SJCRH30 (cell line): ENCODE measurements around the gene ORMDL3. TPM values are rescaled to one million over a fixed set of nuclear protein-coding genes. Genes with fewer than 3 reads are reported as not detected.
"Not testable (repeated sequence)": the region's sequence is repeated elsewhere in the genome, so short reads cannot be mapped to it uniquely, and the experiment has no call there.

ENCODE experiments used
- DNase-seq, 2 experiments: peaks; one replicate each; pipeline ENCODE4 v3.0.0-alpha.2; 2015 to 2020
- H3K27ac ChIP-seq: fragments of 250-450 bp; sonication (Bioruptor Pico); 2 replicates; pipeline ENCODE4 v1.5.1; 2020; ENCODE audit warnings: mild to moderate bottlenecking, moderate library complexity
- H3K27me3 ChIP-seq: fragments of 250-450 bp; sonication (Bioruptor Pico); 2 replicates; pipeline ENCODE4 v1.5.1; 2020; ENCODE audit warnings: mild to moderate bottlenecking, moderate library complexity
- H3K36me3 ChIP-seq: fragments of 250-450 bp; sonication (Bioruptor Pico); 2 replicates; pipeline ENCODE4 v1.5.1; 2020; ENCODE audit warnings: mild to moderate bottlenecking, moderate library complexity
- H3K4me1 ChIP-seq: fragments of 250-450 bp; sonication (Bioruptor Pico); 2 replicates; pipeline ENCODE4 v1.5.1; 2020; ENCODE audit warnings: mild to moderate bottlenecking, moderate library complexity
- H3K4me3 ChIP-seq: fragments of 250-450 bp; sonication (Bioruptor Pico); 2 replicates; pipeline ENCODE4 v1.5.1; 2020; ENCODE audit warnings: mild to moderate bottlenecking, moderate library complexity
- H3K9me3 ChIP-seq: fragments of 250-450 bp; sonication (Bioruptor Pico); replicated peaks from 2 replicates; pipeline ENCODE4 v1.5.1; 2020; ENCODE audit warnings: mild to moderate bottlenecking, moderate library complexity
- total RNA-seq: library from RNA; depleted of rRNA; stranded (reverse); fragments of >200 nt; shearing (Covaris generic); gene quantifications from 2 replicates; pipeline ENCODE4 v1.2.3, GENCODE V29; 2014

Gene ORMDL3
- total RNA-seq, 1 experiment from 2014 or later = 27.8 TPM

DNA sequence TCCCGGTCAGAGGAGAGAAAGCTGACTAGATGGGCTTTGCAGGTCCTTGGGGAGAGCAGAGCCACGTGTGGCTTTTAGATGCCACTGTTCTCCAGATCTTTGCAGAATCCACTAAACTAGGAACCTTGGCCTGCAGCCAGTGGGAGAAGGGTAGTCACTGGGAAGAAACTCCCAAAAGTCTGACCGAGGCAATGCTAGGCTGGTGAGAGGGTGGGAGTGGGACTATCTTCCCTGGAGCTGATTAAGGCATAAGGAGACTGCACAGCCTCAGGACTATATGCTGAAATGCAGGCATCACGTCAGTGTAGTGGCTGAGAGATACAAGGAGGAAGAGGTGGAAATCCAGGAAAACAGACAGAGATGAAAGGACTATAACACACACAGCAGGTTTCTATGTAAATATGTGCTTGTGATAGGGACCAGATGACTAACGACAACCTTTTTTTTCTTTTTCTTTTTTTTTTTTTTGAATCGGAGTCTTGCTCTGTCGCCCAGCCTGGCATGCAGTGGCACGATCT lies 33.2 kb upstream of the ORMDL3 start:
- Histone ChIP-seq H3K4me1 (0 out of 2 replicates have a peak, but pooled peaks cover 3% of the 10 kb centered on the region), H3K27me3 (0 out of 2 replicates have a peak, but pooled peaks cover 2% of the 10 kb centered on the region), H3K36me3 (no peaks in the 10 kb centered on the region), H3K4me3 (no peak overlapping the region), H3K27ac (no peak overlapping the region), H3K9me3 (no peaks in the 10 kb centered on the region)
- DNase-seq = no peak

DNA sequence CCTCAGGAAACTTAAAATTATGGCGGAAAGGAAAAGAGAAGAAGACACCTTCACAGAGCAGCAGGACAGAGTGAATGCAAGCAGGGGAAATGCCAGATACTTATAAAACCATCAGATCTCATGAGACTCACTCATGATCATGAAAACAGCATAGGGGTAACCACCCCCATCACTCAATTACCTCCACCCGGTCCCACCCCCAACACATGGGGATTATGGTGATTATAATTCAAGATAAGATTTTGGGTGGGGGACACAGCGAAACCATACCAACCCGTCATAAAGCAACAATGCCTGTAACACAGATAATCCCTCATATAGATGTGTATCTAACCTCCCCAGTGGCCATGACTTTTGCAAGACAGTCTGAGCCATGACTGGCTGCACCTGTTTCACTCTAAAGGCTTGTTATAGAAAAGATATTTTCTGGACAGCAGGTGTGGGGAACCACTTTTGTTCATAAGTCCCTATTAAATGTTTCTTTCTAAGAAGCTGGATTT lies 28.4 kb upstream of the ORMDL3 start:
- H3K27me3 ChIP-seq = no peaks in the 10 kb centered on the region
- no peaks in the 10 kb centered on the region for H3K9me3 ChIP-seq
- no peaks in the 10 kb centered on the region for H3K36me3 ChIP-seq
- 0 out of 2 replicates have a peak, but pooled peaks cover 3% of the 10 kb centered on the region for H3K4me1 ChIP-seq
- H3K27ac ChIP-seq = no peak overlapping the region
- no peak for DNase-seq
- no peak overlapping the region for H3K4me3 ChIP-seq

DNA sequence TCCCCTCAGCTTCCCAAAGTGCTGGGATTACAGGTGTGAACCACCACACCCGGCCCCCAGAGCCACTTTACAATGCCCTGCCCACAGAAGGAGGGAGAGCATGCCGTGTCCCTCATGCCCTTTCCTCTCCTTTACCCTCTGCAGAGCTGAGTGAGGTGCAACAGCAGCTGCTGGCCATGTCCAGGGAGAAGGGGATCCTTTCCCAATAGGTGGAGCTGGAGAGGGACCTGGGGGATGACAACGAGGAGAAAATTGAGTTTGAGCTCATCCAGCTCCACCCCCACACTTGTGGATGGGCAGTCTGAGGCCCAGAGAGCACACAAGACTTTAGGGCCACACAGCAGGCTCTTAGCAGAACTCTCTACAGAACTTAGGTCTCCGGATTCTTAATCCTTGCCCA lies 27.5 kb upstream of the ORMDL3 start:
- Histone ChIP-seq H3K4me3 (no peak overlapping the region), H3K9me3 (no peaks in the 10 kb centered on the region), H3K27me3 (no peaks in the 10 kb centered on the region), H3K27ac (no peak overlapping the region), H3K36me3 (no peaks in the 10 kb centered on the region), H3K4me1 (0 out of 2 replicates have a peak, but pooled peaks cover 3% of the 10 kb centered on the region)
- DNase-seq = no peak

DNA sequence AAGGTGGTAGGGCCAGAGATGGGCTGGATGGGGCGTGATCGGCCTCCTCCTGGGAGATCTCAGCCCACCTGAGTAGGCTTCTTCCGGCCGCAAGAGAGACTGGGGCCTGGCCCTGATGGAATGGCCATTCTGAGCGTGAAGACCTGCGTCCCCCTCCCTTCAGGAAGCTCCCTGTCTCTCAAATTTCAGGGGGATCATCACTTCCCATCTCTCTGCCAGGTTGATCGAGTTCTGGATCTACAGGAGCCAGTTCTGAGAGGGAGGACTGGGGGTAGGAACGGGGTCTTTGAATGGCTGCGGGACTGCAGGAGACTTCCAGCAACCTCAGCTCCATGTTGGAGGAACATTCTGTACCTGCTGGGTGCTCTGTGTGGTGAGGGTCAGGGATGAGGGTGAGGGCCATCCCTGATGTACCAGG lies 26.1 kb upstream of the ORMDL3 start:
- no peaks in the 10 kb centered on the region for H3K27me3 ChIP-seq
- H3K27ac ChIP-seq = no peak overlapping the region
- H3K4me1 ChIP-seq = no peaks in the 10 kb centered on the region
- H3K9me3 ChIP-seq = no peaks in the 10 kb centered on the region
- H3K36me3 ChIP-seq = no peaks in the 10 kb centered on the region
- peak overlapping the region; percentile 48 for H3K4me3 ChIP-seq
- DNase-seq = no peak

DNA sequence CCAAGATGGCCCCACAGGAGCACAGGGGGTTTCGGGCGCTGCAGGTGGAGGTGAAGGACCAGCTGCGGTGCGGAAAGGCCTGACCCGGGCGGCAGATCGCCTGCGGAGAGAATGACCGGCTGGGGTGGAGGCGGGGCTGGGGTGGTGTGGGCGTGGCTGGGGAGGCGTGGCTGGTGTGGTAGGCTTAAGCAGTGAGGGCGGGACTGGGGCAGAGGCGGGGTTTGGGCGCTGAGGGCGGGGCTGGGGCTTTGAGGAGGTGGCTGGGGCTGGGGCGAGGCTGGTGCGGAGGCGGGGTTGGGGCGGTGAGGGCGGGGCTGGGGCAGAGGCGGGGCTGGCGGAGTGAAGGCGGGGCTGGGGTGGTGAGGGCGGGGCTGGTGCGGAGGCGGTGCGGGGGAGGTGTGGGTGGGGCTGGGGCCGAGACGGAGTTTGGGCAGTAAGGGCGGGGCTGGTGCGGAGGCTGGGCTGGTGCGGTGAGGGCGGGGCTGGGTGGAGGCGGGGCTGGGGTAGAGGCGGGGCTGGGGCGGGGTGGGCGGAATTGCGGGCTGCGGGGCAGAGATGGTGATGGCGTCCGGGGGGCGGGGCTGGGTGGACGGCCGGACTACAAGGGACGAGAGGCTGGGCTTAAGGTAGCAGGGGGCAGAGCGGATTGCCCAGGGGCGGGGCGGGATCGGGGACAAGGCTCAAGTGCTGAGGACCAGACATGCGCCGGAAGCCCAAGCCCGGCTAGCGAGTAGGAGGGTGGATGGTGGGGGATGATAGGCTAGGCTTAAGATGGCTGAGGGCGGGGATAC lies 25.5 kb upstream of the ORMDL3 start:
- Histone ChIP-seq H3K36me3 (no peaks in the 10 kb centered on the region), H3K27me3 (no peaks in the 10 kb centered on the region), H3K4me1 (no peaks in the 10 kb centered on the region), H3K4me3 (peak overlapping the region; percentile 48), H3K9me3 (no peaks in the 10 kb centered on the region), H3K27ac (no peak overlapping the region)
- peak; percentile 90 to 94 for DNase-seq

DNA sequence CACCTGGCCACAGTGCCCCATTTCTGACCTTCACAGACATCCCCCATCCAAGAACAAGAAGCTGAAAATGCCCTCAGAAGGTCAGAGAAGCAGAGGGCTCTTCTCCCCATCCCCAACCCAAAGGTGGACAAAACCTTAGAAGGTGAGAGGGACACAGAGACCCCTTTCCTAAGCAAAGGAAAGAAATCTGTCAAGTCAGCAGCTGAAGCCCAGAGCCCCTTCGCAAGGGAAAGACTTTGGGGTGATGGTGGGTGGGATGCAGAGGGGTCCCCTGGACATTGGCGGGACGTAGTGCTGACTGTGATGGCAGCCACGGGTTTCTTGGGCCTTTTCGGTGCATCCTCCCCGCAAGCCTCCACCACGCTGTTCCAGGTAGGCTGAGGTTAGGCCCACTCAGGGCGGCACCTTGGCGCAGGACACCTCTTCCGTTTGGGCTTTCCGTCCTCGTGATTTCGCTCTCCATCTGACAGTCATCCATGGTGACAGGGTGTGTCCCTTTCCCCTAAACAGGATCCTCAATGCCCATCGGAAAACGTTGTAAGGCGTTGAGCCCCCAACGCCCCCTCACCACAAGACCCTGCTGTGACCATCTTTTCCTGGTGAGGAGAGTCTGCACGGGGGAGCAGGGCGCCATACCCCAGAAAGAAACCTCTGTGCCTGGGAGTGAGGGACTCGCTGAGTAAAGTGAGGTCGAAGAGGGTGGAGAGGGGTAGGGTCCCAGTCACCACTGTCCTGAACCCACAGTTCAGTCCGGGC lies 24.7 kb upstream of the ORMDL3 start:
- H3K27me3 ChIP-seq = no peaks in the 10 kb centered on the region
- no peak overlapping the region for H3K4me3 ChIP-seq
- H3K27ac ChIP-seq = no peak overlapping the region
- H3K4me1 ChIP-seq = no peaks in the 10 kb centered on the region
- no peaks in the 10 kb centered on the region for H3K36me3 ChIP-seq
- no peaks in the 10 kb centered on the region for H3K9me3 ChIP-seq
- no peak for DNase-seq

DNA sequence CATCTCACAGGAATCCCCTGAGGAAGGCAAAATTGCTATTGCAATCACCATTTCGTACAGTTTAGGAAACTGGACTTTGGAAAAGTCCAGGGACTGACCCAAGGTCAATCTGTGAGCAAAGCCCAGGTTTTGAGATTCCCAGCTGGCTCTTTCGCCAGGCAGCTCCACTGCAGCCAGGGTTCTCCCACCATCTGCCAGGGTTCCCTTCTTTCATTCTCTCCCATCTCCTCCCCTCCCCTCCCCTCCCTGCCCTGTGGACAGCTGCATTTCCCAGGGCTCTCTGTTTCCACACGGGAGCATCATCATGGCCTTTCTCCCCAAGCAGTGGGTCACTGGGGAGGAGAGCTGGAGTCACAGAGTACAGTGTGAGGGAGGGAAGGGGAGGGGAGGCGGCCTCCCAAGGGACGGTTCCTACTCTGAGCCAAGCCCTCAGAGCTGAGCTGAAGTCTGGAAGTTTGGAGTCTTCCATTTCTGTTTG lies 23.5 kb upstream of the ORMDL3 start:
- Histone ChIP-seq H3K9me3 (no peaks in the 10 kb centered on the region), H3K27ac (no peak overlapping the region), H3K27me3 (no peaks in the 10 kb centered on the region), H3K4me3 (no peak overlapping the region), H3K4me1 (no peaks in the 10 kb centered on the region), H3K36me3 (no peaks in the 10 kb centered on the region)
- DNase-seq = peak; percentile 62 to 73

DNA sequence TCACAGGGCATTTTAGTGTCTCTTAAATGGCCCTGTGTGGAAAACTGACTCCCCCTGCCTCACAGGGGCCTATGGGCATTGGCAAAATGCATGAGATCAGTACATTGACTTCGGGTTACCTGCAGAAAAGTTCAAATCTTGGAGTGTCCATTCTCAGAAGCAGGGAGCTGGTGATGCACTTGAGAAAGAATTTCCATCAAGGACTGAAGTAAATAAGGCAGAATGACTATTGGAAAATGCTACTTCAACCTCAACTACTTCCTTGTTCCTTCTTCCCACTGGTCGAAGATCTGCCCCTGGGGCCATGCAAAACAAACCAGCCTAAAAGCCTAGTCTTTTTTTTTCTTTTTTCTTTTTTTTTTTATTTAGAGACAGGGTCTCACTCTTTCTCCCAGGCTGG lies 21.6 kb upstream of the ORMDL3 start:
- no peak overlapping the region for H3K4me3 ChIP-seq
- no peak for DNase-seq
- no peaks in the 10 kb centered on the region for H3K4me1 ChIP-seq
- no peaks in the 10 kb centered on the region for H3K27me3 ChIP-seq
- H3K9me3 ChIP-seq = no peaks in the 10 kb centered on the region
- H3K27ac ChIP-seq = no peak overlapping the region
- no peaks in the 10 kb centered on the region for H3K36me3 ChIP-seq

DNA sequence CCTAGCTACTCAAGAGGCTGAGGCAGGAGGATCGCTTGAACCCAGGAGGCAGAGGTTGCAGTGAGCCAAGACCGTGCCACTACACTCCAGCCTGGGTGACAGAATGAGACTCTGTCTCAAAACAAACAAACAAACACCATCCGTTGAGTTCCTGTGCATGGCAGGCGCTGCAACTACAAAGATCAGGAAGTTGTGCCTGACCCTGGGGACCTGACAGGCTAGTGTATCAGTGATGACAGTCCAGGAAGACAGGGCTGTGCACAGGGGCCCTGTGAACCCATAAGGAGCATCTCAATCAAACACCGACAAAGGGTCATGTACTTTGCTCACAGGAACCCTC lies 21.1 kb upstream of the ORMDL3 start:
- H3K9me3 ChIP-seq, H3K27me3 ChIP-seq, H3K27ac ChIP-seq, DNase-seq, H3K4me3 ChIP-seq, H3K36me3 ChIP-seq, H3K4me1 ChIP-seq: not testable (repeated sequence)

DNA sequence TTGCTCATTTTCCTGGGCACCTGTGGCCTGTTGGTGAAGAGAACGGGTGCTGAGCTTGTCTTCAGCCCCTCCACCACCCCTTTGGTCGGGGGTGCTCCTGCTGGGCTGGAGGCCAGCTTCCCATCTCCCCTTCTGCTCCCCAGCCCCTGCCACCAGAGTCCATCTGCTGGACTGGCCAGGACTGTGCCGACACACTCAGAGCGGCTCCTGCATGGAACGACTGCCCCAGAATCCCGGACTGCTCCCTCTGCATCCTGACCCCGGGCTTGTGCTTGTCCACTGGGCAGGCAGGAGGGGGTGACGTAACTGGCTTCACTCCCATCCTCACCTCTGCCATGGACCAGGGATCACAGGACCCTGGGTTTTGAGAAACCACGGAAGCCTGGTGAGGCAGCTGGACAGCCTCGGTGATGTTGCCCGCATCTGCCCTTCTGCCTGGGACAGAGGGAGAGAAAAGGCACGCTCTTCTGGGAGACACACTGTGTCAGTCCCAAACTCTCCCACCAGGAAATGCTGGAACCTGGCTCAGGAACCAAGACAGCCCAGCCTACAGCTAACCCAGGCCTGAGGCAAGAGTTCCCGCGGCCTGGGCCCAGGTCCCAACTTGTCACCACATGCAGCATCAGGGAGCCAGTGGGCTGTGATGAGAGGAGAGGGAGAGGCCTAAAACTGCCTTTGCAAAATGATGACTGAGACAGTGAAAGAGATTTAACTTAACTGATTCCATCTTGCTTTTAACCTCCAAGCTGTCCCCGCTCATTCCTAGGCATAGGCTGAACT lies 19.3 kb upstream of the ORMDL3 start:
- Histone ChIP-seq H3K4me3 (no peak overlapping the region), H3K9me3 (no peaks in the 10 kb centered on the region), H3K27ac (no peak overlapping the region), H3K4me1 (no peaks in the 10 kb centered on the region), H3K36me3 (no peaks in the 10 kb centered on the region), H3K27me3 (no peaks in the 10 kb centered on the region)
- no peak for DNase-seq

DNA sequence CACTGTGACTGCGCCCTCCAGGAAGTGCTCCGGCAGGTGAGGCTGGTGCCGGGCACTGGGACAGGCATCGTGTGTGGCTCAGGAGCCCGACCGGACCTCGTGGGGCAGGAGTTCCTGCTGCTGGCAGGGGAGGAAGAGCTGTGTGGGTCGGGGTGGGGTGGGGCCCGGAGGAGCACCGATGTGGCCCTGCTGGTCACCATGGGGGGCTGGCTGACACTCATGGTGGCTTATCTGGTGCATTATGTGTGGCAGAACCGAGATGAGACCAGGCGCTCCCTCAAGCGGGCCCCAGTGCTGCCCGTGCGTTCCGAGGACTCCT lies 17.0 kb upstream of the ORMDL3 start:
- H3K9me3 ChIP-seq = no peaks in the 10 kb centered on the region
- no peaks in the 10 kb centered on the region for H3K27me3 ChIP-seq
- DNase-seq = no peak
- H3K4me3 ChIP-seq = no peak overlapping the region
- H3K27ac ChIP-seq = no peak overlapping the region
- H3K4me1 ChIP-seq = peaks cover 6% of the 10 kb centered on the region
- no peaks in the 10 kb centered on the region for H3K36me3 ChIP-seq

DNA sequence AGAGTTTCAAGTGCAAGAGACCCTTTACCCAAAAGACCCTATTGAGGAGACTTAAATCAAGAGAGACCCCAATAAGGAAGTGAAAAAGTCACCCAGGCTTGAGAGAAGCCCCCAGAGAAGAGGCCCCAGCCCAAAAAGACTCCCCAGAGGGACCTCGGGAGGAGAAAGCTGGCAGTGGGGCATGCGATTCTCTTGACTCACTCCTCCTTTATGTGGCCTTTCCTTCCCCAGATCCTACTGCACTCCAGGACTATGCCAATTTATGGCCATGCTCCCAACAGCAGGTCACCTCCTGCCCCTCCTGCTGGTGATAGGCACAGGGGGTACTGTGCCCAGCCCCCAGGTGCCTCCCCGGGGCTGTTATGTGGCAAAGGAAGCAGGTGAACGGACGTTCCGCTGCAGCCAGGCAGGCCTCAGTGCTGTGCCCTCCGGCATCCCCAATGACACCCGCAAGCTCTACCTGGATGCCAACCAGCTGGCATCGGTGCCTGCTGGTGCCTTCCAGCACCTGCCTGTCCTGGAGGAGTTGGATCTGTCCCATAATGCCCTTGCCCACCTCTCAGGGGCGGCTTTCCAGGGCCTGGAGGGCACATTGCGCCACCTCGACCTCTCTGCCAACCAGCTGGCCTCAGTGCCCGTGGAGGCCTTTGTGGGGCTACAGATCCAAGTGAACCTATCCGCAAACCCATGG lies 16.4 kb upstream of the ORMDL3 start:
- no peaks in the 10 kb centered on the region for H3K36me3 ChIP-seq
- H3K4me3 ChIP-seq = no peak overlapping the region
- no peaks in the 10 kb centered on the region for H3K27me3 ChIP-seq
- no peaks in the 10 kb centered on the region for H3K9me3 ChIP-seq
- no peak overlapping the region for H3K27ac ChIP-seq
- no peak for DNase-seq
- peaks cover 8% of the 10 kb centered on the region for H3K4me1 ChIP-seq

DNA sequence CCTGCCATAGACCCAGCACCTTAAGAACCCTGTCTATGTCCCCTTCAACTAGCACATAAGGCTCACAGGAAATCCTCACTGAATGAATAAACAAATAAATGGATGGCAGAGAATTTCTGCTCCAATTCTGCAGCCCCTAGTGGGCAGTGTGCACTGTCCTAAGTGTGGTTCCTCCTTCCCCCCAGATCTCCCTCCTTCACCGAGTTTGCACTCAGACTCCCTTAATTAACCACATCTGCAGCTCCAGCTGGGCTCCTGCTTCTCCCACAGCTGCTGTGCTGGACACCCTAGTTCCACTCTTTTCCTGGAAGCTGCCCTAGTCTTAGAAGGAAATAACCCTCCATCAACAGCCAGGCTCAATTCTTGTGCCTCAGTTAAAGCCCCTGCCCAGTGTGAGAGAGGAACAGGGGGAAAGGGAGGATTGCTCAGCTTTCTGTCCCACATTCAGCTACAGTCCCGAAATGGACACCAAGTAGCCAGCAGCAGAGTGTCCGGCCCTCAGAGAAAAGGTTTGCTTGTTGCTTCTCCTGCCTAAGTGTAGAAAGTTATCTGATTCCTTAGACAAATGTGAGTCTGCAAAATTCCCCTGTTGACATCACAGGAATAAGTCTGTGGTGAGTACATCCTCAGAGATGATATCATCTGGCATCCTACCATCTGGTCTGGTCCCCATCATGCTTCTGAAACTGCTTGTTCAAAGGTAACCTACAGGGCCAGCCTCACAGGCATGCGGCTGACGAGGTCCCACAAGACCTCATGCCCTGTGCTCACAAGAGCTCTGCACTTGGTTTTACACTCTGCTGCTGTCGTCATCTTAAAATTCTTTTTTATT lies 12.4 kb upstream of the ORMDL3 start:
- H3K27ac ChIP-seq = peak overlapping the region; percentile 36; the same call in 1 of the 2 replicates
- peaks cover 8% of the 10 kb centered on the region for H3K4me1 ChIP-seq
- no peaks in the 10 kb centered on the region for H3K9me3 ChIP-seq
- no peaks in the 10 kb centered on the region for H3K27me3 ChIP-seq
- no peak overlapping the region for H3K4me3 ChIP-seq
- no peaks in the 10 kb centered on the region for H3K36me3 ChIP-seq
- DNase-seq = peak; percentile 43 to 62
